Measurements from ENCODE around the gene ADGRG3.
"Not testable (repeated sequence)": the region's sequence is repeated elsewhere in the genome, so short reads cannot be mapped to it uniquely, and the experiment has no call there.

ADGRG3 gene

GRCh38 chr16:57724531-57724930 lies 56.4 kb downstream of the ADGRG3 start:
- no peak for DNase-seq

DNA sequence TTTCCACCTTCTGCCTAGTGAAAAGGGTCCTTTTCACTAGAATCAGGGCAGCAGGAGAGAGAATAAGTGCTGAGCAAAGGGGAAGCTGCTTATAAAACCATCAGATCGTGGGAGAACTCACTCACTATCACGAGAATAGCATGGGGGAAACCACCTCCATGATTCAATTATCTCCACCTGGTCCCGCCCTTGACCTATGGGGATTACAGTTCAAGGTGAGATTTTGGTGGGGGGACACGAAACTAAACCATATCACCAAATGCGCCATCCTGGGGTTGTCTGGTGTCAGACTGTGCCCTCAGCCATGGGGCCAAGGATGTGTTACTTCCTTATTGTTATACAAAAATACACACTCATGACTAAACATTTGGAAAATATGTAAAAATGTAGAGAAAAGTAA lies 57.0 kb downstream of the ADGRG3 start:
- DNase-seq, result no peak

GRCh38 chr16:57725554-57725953 lies 57.4 kb downstream of the ADGRG3 start:
- peak in 1 of 2 experiments; percentile 4 for DNase-seq

DNA sequence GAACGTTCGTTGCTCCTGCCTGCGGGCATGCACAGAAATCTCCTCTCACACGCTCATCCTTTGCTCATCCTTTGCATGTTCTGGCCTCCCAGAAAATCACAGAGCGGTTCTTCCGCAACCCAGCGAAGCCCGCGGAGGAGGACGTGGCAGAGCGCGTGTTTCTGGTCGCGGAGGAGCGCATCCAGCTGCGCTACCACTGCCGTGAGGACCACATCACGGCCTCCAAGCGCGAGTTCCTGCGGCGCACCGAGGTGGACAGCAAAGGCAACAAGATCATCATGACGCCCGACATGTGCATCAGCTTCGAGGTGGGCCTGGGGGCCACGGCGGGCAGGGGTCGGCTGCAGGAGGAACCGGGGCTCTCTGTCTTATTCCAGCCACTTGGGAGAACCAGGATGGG lies 57.9 kb downstream of the ADGRG3 start:
- DNase-seq, result no peak

DNA sequence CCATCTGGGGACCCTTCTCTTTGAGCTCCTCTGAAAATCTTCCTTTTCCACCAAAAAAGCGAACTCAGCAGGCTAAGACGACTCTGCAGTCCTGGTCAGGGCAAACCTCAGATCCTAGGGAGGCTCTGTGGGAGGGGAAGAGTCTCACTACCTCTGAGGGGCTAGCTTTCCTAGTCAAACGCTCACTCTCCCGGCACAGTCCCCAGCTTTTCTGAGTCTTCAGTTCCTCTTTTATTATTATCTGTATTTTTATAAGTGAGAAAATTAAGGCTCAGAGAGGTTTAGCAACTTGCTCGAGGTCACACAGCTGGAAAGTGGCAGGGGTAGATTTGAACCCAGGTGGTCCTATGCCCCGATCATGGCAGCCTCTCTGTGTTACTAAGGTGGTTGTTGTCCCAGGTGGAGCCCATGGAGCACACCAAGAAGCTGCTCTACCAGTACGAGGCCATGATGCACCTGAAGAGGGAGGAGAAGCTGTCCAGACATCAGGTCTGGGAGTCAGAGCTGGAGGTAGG lies 58.4 kb downstream of the ADGRG3 start:
- DNase-seq, result no peak

GRCh38 chr16:57727610-57728009 lies 59.5 kb downstream of the ADGRG3 start:
- no peak for DNase-seq

DNA sequence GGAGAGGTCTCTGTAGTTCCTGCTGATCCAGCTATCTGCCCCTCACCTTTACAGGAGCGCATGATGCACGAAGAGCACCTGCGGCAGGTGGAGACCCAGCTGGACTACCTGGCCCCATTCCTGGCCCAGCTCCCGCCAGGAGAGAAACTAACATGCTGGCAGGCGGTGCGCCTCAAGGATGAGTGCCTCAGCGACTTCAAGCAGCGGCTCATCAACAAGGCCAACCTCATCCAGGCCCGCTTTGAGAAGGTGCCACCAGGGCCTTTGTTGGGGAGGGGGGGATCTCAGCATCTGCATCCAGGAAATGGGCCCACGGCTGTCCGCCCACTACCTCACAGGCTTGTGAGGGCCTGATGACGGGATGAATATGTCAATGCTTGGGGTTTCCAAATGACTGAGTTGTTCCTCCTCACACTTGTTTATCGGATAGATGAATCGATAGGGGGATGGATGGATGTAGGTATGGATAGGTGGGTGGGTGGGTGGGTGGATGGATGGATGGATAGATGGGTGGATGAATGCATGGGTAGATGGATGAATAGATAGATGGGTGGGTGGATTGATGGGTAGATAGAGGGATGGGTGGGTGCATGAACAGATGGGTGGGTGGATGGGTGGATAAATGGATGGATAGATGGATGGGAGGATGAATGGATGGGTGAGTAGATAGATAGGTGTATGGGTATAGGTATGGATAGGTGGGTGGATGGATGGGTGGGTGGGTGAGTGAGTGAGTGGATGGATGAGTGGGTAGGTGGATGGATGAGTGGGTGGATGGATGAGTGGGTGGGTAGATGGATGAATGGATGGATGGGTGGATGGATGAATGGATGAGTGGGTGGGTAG lies 60.5 kb downstream of the ADGRG3 start:
- DNase-seq, result no peak

DNA sequence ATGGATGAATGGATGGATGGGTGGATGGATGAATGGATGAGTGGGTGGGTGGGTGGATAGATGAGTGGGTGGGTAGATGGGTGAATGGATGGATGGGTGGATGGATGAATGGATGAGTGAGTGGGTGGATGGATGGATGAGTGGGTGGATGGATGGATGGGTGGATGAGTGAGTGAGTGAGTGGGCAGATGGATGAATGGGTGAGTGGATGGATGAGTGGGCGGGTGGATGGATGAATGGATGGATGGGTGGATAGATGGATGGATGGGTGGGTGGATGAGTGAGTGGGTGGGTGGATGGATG lies 61.0 kb downstream of the ADGRG3 start:
- no peak for DNase-seq

DNA sequence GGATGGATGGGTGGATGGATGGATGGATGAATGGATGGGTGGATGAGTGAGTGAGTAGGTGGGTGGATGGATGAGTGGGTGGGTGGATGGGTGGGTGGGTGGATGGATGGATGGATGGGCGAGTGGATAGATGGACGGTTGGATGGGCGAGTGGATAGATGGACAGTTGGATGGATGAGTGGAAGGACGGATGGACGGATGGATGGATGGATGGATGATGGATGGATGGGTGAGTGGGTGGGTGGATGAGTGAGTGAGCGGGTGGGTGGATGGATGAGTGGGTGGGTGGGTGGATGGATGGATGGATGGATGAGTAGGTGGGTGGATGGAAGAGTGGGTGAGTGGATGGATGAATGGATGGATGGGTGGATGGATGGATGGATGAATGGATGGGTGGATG lies 61.7 kb downstream of the ADGRG3 start:
- DNase-seq, result not testable (repeated sequence)

GRCh38 chr16:57730771-57731730 lies 62.9 kb downstream of the ADGRG3 start:
- no peak for DNase-seq

DNA sequence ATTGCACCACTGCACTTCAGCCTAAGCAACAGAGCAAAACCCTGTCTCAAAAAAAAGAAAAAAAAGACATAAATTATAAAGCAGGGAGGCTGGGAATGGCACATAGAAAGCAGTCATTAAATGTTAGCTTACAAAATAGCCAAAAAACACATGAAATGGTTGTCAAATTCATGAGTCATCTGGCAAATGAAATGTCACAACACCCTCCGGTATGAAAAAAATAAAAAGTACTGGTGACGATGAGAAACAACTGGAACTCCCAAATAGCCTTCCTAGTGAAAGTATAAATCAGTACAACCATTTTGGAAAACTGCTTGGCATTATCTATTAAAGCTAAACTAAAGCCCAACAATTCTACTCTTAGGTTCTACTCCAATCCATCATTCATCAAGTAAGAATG lies 63.9 kb downstream of the ADGRG3 start:
- DNase-seq, result no peak

DNA sequence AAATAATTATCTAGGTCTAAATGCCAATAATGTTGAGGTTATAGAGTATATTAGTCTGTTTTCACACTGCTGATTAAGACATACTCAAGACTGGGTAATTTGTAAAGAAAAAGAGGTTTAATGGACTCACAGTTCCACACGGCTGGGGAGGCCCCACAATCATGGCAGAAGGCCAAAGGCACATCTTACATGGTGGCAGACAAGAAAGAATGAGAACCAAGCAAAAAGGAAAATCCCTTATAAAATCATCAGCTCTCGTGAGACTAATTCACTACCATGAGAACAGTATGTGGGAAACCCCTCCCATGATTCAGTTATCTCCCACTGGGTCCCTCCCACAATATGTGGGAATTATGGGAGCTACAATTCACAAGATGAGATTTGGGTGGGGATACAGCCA lies 64.6 kb downstream of the ADGRG3 start:
- DNase-seq, result no peak

- no peak for DNase-seq
These were observed 66.3 kb downstream of the ADGRG3 start for GRCh38 chr16:57734308-57734924.

GRCh38 chr16:57734925-57735754 lies 67.0 kb downstream of the ADGRG3 start:
- peak; percentile 96 to 98 for DNase-seq

DNA sequence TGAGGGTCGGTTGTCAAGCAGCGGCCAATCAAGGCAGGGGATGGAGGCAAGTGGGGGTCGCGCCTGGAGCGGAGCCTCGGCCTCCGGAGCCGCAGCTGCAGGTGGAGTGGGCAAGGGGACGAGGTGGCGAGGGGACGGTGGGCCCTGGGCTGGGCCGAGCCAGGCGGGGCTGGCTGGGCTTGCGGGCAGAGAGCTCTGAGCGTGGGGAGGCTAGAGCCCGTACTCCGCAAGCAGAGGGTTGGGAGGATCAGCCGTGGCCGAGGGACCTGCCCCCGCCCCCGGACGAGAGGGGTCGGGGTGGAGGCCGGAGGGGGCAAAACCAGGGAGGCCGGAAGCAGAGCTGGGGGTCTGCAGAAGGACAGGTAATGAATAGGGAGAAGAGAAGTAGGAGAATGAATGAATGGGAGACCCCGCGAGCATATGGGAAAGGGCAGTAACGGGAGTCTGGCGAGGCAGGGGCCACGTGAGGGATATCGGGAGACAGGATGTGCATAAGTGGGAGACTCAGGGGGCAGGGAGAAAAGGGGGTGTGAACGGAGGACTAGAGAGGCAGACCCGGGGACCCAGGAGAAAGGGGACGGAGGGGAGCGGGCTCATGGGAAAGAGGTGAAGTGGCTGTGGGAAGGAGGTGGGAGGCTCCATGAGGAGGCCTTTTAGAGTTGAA lies 67.8 kb downstream of the ADGRG3 start, which contains the start of gene KATNB1:
Gene KATNB1 (plus strand): TSS at position 16 of the 664 bp plus-strand sequence. CDS start 1,474 bp downstream, outside the sequence.
- no peak for DNase-seq

DNA sequence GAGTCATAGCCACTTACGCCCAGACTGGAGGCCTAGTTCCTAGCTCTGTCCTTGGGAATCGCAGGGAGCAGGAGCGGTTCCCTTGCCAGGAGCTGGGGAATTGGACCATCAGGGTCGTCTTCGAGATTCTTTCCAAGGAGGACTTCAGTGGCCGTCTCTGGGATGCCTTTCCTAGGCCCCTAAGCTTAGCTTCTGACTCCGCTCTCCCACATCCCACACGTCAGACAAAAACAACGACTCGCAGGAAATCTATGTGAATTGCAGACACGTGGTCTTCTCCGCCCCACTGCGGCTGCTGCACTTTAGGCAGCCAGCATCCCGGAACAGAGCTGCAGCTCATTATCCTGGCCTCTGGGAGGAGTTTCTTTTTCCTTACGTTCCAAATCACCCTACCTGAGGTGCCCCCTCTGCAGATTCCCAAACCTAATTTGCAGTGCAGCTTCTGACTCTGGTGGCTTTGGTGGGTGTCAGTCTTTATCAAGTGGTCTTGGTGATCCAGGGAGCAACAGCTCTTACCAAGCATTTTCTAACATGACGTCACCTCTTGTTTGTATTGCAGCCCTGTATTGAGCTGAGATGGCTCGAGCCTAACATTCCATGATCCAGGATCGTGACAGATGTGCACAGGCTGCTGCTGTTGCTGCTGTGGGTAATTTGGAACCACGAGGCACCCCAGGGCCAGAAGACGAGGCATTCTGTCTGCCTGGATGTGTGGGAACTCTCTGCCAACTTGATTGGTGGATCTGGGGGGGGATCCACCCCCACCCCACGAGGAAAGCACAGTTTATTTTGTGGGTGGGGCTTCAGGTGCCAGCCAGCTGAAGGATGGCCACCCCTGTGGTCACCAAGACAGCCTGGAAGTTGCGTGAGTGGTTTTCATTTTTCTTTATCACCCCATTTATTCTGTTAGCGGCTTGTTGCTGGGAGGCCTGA lies 68.6 kb downstream of the ADGRG3 start:
- DNase-seq, result no peak

- DNase-seq, result no peak
These were observed 70.7 kb downstream of the ADGRG3 start for GRCh38 chr16:57738844-57739243.

All from NCI-H446 (cell line).